Stimulated activated CD4-positive, alpha-beta T cell treated with anti-CD3 and anti-CD28 coated beads, Interleukin-2, amount 100 ng/mL, for 4 hours (primary cell): ENCODE results near the gene UBAC1.
"Not testable (repeated sequence)": the region's sequence is repeated elsewhere in the genome, so short reads cannot be mapped to it uniquely, and the experiment has no call there.

Experiments
- DNase-seq: peaks from one replicate; pipeline ENCODE4 v3.0.0-alpha.2; 2020; ENCODE audit warnings: low read depth

Gene UBAC1

GRCh38 chr9:135920256-135920930 is 40.8 kb downstream of the UBAC1 start:
- no peak for DNase-seq

GRCh38 chr9:135919318-135919890 is 41.8 kb downstream of the UBAC1 start:
- no peak for DNase-seq

- DNase-seq: not testable (repeated sequence)
These were observed 44.9 kb downstream of the UBAC1 start for GRCh38 chr9:135916227-135916626.

GRCh38 chr9:135914921-135915320 is 46.3 kb downstream of the UBAC1 start:
- DNase-seq: no peak

GRCh38 chr9:135911233-135911632 is 49.9 kb downstream of the UBAC1 start:
- DNase-seq: not testable (repeated sequence)

- no peak for DNase-seq
These were observed 50.4 kb downstream of the UBAC1 start for GRCh38 chr9:135910757-135911156.

GRCh38 chr9:135910216-135910615 is 51.0 kb downstream of the UBAC1 start:
- no peak for DNase-seq

GRCh38 chr9:135909371-135909770 is 51.8 kb downstream of the UBAC1 start:
- DNase-seq: no peak

- DNase-seq: no peak
These were observed 52.4 kb downstream of the UBAC1 start for GRCh38 chr9:135908754-135909204.

GRCh38 chr9:135908093-135908753 is 53.0 kb downstream of the UBAC1 start:
- DNase-seq: no peak

- DNase-seq: peak; percentile 91
These were observed 53.6 kb downstream of the UBAC1 start, which contains the start of gene CAMSAP1 for GRCh38 chr9:135907431-135908092. TSS of gene CAMSAP1 (minus strand) at chr9:135907546. CDS start at chr9:135907159, 387 bp downstream.

- DNase-seq: no peak
These were observed 54.2 kb downstream of the UBAC1 start for GRCh38 chr9:135907006-135907430.

- DNase-seq: no peak
These were observed 54.7 kb downstream of the UBAC1 start for GRCh38 chr9:135906291-135907005.

- DNase-seq: peak; percentile 73
These were observed 55.6 kb downstream of the UBAC1 start for GRCh38 chr9:135905380-135906258.

- DNase-seq: no peak
These were observed 57.2 kb downstream of the UBAC1 start for GRCh38 chr9:135903786-135904520.

- no peak for DNase-seq
These were observed 57.9 kb downstream of the UBAC1 start for GRCh38 chr9:135903358-135903656.

GRCh38 chr9:135902655-135903357 is 58.4 kb downstream of the UBAC1 start:
- DNase-seq: no peak

GRCh38 chr9:135901826-135902225 is 59.3 kb downstream of the UBAC1 start:
- no peak for DNase-seq

GRCh38 chr9:135901031-135901758 is 60.0 kb downstream of the UBAC1 start:
- DNase-seq: no peak
